Fibroblast of lung (primary cell): Measurements from ENCODE around the gene PAGR1.

Source experiments
- CTCF ChIP-seq, 2 donors: IDR thresholded peaks in 1 of 2; conservative IDR thresholded peaks in 1 of 2; 1 replicate in 1 of 2; 2 replicates in 1 of 2; pipeline ENCODE4 v1.5.1; 2011 to 2012; ENCODE audit warnings: low read length in 2 of 2, control low read depth in 1 of 2, inconsistent platforms in 1 of 2, low read depth in 1 of 2, mild to moderate bottlenecking in 1 of 2
- EZH2 ChIP-seq: IDR thresholded peaks from 2 replicates; pipeline ENCODE4 v1.5.1; 2012; ENCODE audit warnings: low read length, control low read depth, mild to moderate bottlenecking; ENCODE audit errors: missing control alignments

DNA sequence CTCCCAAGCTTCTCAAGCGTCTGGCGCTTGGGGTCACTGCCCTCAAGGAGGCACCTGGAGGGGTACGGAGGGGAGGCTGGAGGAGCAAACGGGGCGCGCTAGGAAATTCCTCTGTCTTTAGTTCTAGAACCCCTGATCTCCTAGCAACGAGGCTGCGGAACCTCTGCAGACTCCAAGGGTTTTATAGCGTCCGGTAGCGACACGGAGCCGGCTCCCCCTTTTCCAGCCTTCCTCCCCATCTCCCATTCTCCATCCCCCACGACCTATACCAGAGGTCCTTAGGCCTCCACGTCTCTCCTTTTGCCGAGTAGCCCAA, 47.7 kb downstream of the PAGR1 start:
- TF ChIP-seq CTCF (conservative IDR thresholded peaks at IDR 0.05 in 1 of 2, IDR thresholded peaks at IDR 0.05 in 1 of 2; ENCODE audit: low read depth in 1 of 2, low read length in 2 of 2) (no peak), EZH2 (no peak)
